Astrocyte (in vitro differentiated cells and primary cell): ENCODE results near the gene AP5B1.

Source experiments
- EZH2 ChIP-seq: IDR thresholded peaks from 2 replicates; pipeline ENCODE4 v1.6.1; 2012; ENCODE audit warnings: mild to moderate bottlenecking, low read length, inconsistent platforms; ENCODE audit not compliant: insufficient read depth
- TF ChIP-seq, protein P1 (sequence below): IDR thresholded peaks from 2 replicates; pipeline ENCODE4 v1.5.1; 2011; ENCODE audit warnings: low read depth, mild to moderate bottlenecking, inconsistent platforms, low read length, moderate library complexity; ENCODE audit not compliant: insufficient read depth

DNA sequence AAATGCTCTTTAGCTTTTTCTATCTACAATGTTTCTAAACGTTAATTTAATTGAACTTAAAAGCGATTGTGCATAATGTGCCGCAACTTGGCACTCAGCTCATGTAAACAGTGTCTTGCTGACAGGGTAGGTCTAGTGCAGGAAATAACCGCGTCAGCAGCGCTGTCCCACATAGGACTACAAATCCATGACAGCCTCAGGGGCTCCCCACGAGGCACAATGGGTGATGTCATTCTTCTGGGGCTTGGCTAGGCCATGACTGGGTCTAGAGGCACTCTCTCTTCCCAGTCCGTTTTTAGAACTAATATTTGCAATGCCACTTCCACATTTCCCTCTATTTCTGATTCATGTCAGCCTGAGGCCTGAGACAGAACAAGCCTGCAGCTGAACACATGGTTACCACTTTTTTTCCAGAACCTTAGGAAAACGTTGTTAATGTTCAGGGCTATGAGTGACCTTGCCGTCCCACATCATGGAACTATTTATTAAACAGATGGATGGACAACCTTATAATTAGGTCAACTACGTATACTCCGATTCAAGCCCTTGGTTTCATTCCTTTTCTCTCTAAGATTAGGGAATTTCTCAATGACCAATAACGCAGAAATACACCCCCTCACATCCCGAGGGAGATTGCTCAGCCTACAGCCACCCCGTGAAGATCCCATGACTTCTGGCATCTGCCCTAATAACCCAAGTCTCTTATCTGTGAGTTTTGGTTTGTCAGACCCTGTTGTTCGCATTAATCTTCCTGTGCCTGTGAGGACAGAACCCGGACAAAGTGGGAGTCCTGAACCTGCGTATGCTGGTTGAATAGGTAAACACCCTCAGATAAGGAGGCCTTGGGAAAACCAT is 33.6 kb upstream of the AP5B1 start:
- TF ChIP-seq, protein P1, sequence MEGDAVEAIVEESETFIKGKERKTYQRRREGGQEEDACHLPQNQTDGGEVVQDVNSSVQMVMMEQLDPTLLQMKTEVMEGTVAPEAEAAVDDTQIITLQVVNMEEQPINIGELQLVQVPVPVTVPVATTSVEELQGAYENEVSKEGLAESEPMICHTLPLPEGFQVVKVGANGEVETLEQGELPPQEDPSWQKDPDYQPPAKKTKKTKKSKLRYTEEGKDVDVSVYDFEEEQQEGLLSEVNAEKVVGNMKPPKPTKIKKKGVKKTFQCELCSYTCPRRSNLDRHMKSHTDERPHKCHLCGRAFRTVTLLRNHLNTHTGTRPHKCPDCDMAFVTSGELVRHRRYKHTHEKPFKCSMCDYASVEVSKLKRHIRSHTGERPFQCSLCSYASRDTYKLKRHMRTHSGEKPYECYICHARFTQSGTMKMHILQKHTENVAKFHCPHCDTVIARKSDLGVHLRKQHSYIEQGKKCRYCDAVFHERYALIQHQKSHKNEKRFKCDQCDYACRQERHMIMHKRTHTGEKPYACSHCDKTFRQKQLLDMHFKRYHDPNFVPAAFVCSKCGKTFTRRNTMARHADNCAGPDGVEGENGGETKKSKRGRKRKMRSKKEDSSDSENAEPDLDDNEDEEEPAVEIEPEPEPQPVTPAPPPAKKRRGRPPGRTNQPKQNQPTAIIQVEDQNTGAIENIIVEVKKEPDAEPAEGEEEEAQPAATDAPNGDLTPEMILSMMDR: no peak
- TF ChIP-seq EZH2: no peak
